ENCODE results near the gene GRAP2. TPM values are rescaled to one million over a fixed set of nuclear protein-coding genes. Genes with fewer than 3 reads are reported as not detected.

Gene GRAP2
- polyA plus RNA-seq, 1 of the 3 experiments (the other 2 are of a cell fraction), result 0.13 TPM

GRCh38 chr22:40001800-40002577 is 101.1 kb downstream of the GRAP2 start:
- CTCF ChIA-PET, result interaction anchor here (1.7 kb wide), 1 partner anchor 23 kb away, joined by 6 read pairs; no protein-coding TSS in a partner anchor
- TF ChIP-seq, protein P1, sequence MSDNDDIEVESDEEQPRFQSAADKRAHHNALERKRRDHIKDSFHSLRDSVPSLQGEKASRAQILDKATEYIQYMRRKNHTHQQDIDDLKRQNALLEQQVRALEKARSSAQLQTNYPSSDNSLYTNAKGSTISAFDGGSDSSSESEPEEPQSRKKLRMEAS (IDR thresholded peaks at IDR 0.05; ENCODE audit: low read depth), result no peak
- TF ChIP-seq TCF12 (IDR thresholded peaks at IDR 0.05), result no peak
- TF ChIP-seq MEF2A (IDR thresholded peaks at IDR 0.05; ENCODE audit: borderline replicate concordance, low read depth), result no peak
- H3K27me3 ChIP-seq (ENCODE audit: insufficient read depth), result no peaks in the 10 kb centered on the region

DNA sequence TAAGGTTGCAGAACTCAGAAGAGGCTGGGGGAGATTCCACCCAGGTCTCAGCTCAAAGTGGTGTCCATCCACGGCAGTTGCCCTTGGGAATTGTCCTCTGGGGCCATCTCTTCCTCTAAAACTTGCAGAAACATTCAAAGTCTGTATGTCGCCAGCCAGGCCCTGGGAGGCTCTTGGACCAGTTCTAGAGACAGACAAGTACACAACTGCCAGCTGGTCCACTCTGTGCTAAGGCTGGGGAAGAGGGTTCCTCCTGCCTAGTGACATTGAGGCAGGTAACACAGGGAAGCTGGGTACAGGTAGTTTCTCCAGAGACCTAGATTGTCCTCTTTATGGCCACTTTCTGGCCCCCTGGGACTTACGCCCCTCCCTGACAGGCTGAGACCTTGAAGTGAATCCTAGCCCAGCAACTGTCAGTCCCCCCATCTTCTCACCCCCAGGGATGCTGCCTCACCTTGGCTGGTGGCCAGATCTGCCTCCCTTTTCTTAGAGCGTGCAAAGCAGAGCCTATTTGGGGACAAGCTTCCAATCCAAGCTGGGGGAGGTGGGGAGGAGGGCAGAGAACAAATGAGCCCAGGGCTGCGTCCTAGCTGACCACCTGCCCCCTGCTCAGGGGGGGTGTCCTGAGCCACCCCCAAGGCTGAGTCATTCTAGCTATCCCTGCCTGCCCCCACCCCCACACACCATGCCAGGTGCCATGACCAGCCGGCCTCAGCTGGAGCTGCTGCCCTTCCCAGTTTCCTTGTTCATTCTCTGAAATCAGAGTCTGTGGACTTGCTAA is 102.2 kb downstream of the GRAP2 start:
- Histone ChIP-seq H3K79me2 (ENCODE audit: insufficient read depth) (no peaks in the 10 kb centered on the region), H3K9me2 (no peaks in the 10 kb centered on the region), H4K20me1 (ENCODE audit: insufficient read depth) (no peaks in the 10 kb centered on the region), H3K9me3 (no peaks in the 10 kb centered on the region), H3F3A (replicated peaks; ENCODE audit: insufficient read depth) (no peaks in the 10 kb centered on the region), H2AFZ (ENCODE audit: low read depth) (no peak overlapping the region), H3K9ac (no peak overlapping the region), H3K4me1 (ENCODE audit: control insufficient read depth in 1 of 2, insufficient read depth in 2 of 2, low read depth in 1 of 2, low read length in 1 of 2) (peaks cover 0 to 20% of the 10 kb centered on the region in 2 experiments; a peak in 1 of 4 replicates), H3K27ac (ENCODE audit: low read depth in 2 of 2, low read length in 1 of 2) (no peak overlapping the region), H3K27me3 (ENCODE audit: insufficient read depth) (no peaks in the 10 kb centered on the region), H3K36me3 (replicated peaks in 1 of 2; ENCODE audit: control insufficient read depth in 1 of 2, insufficient read depth in 2 of 2, low read length in 1 of 2) (no peaks in the 10 kb centered on the region), H3K4me3 (ENCODE audit: low read depth in 2 of 2, low read length in 1 of 2) (no peak overlapping the region), H3K4me2 (no peak overlapping the region)
- TF ChIP-seq CHD2 (IDR thresholded peaks at IDR 0.05; ENCODE audit: low read length, partially characterized antibody), result no peak
- TF ChIP-seq SIN3A (IDR thresholded peaks at IDR 0.05; ENCODE audit: borderline replicate concordance, low read depth, low read length), result no peak
- no peak for TF ChIP-seq RAD21 (IDR thresholded peaks at IDR 0.05; ENCODE audit: low read length)
- no peak for TF ChIP-seq SMC3 (IDR thresholded peaks at IDR 0.05; ENCODE audit: low read depth, low read length)
- TF ChIP-seq FOSL2 (IDR thresholded peaks at IDR 0.05; ENCODE audit: borderline replicate concordance, low read depth), result no peak
- no peak for TF ChIP-seq ELF1 (IDR thresholded peaks at IDR 0.05)
- no peak for TF ChIP-seq USF2 (IDR thresholded peaks at IDR 0.05; ENCODE audit: borderline replicate concordance, low read depth, low read length)
- no peak for TF ChIP-seq USF1 (IDR thresholded peaks at IDR 0.05; ENCODE audit: borderline replicate concordance, low read depth)
- no peak for TF ChIP-seq TEAD4 (IDR thresholded peaks at IDR 0.05; ENCODE audit: borderline replicate concordance, insufficient read depth)
- TF ChIP-seq JUND (IDR thresholded peaks at IDR 0.05), result no peak
- TF ChIP-seq RXRA (IDR thresholded peaks at IDR 0.05; ENCODE audit: borderline replicate concordance, low read depth), result no peak
- TF ChIP-seq NFIC (IDR thresholded peaks at IDR 0.05; ENCODE audit: borderline replicate concordance), result no peak
- TF ChIP-seq RCOR1 (IDR thresholded peaks at IDR 0.05; ENCODE audit: low read length), result no peak
- TF ChIP-seq TAF1 (IDR thresholded peaks at IDR 0.05; ENCODE audit: borderline replicate concordance, low read depth, low read length), result no peak
- ChIA-PET CTCF (no interaction called here), POLR2A (no interaction called here)
- DNase-seq, result no peak
- whole genome bisulfite sequencing (ENCODE audit: low lambda C conversion rate), result 100% methylated on average over 1 of the region's 6 CpGs

More at GRCh38 chr22:40001800-40002577, 101.1 kb downstream of the GRAP2 start:
- no peak overlapping the region for H3K9ac ChIP-seq
- WGBS (ENCODE audit: low lambda C conversion rate), result 72% methylated on average over 5 of the region's 14 CpGs
- POLR2A ChIA-PET, result no interaction called here
- no peaks in the 10 kb centered on the region for H3K9me3 ChIP-seq
- no peaks in the 10 kb centered on the region for H3F3A ChIP-seq (replicated peaks; ENCODE audit: insufficient read depth)
- H3K4me2 ChIP-seq, result no peak overlapping the region
- H3K36me3 ChIP-seq (replicated peaks in 1 of 2; ENCODE audit: control insufficient read depth in 1 of 2, insufficient read depth in 2 of 2, low read length in 1 of 2), result no peaks in the 10 kb centered on the region
- H2AFZ ChIP-seq (ENCODE audit: low read depth), result no peak overlapping the region
- H3K4me1 ChIP-seq (ENCODE audit: control insufficient read depth in 1 of 2, insufficient read depth in 2 of 2, low read depth in 1 of 2, low read length in 1 of 2), result peaks cover 0 to 26% of the 10 kb centered on the region in 2 experiments; a peak in 1 of 4 replicates
- no peaks in the 10 kb centered on the region for H3K79me2 ChIP-seq (ENCODE audit: insufficient read depth)
- no peak for DNase-seq
- H3K4me3 ChIP-seq (ENCODE audit: low read depth in 2 of 2, low read length in 1 of 2), result no peak overlapping the region
- no peaks in the 10 kb centered on the region for H4K20me1 ChIP-seq (ENCODE audit: insufficient read depth)
- H3K27ac ChIP-seq (ENCODE audit: low read depth in 2 of 2, low read length in 1 of 2), result no peak overlapping the region
- no peaks in the 10 kb centered on the region for H3K9me2 ChIP-seq
